T-helper 1 cell (primary cell): ENCODE results near the gene RLN2.
"Not testable (repeated sequence)": the region's sequence is repeated elsewhere in the genome, so short reads cannot be mapped to it uniquely, and the experiment has no call there.

Source experiments
- DNase-seq, 5 donors: peaks; one replicate each; pipeline ENCODE4 v3.0.0-alpha.2; 2012 to 2020
- total RNA-seq, 4 donors: gene quantifications; one replicate each; lab custom pipeline; 2026; lab: John Stamatoyannopoulos, UW

The RLN2 gene, protein sequence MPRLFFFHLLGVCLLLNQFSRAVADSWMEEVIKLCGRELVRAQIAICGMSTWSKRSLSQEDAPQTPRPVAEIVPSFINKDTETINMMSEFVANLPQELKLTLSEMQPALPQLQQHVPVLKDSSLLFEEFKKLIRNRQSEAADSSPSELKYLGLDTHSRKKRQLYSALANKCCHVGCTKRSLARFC
- 0.15 to 0.80 (median 0.68) reads per million in 4 donors for total RNA-seq

- peak in 1 of 5 donors; percentile 1 for DNase-seq
Observed at GRCh38 chr9:5303840-5304795, at the start of gene RLN2. Gene RLN2, minus strand, starts transcription at chr9:5304716. Its CDS starts 136 bp downstream, at chr9:5304580.

GRCh38 chr9:5354184-5354583 is 49.7 kb upstream of the RLN2 start:
- no peak for DNase-seq

GRCh38 chr9:5352637-5353248 is 48.2 kb upstream of the RLN2 start:
- peak in 1 of 5 donors; percentile 68 for DNase-seq

GRCh38 chr9:5338992-5339981 is 34.8 kb upstream of the RLN2 start, which contains the start of gene RLN1:
Gene RLN1, minus strand, starts transcription at chr9:5339876. Its CDS starts 130 bp downstream, at chr9:5339746.
- peak in 1 of 5 donors; percentile 29 for DNase-seq

- DNase-seq = peak in 3 of 5 donors; percentile 12 to 44 (median 28)
Observed at GRCh38 chr9:5336688-5337087, 32.2 kb upstream of the RLN2 start.

GRCh38 chr9:5331276-5331675 is 26.8 kb upstream of the RLN2 start:
- DNase-seq = not testable (repeated sequence)

GRCh38 chr9:5326893-5327548 is 22.5 kb upstream of the RLN2 start:
- DNase-seq = peak in 3 of 5 donors; percentile 5 to 37 (median 26)

DNA sequence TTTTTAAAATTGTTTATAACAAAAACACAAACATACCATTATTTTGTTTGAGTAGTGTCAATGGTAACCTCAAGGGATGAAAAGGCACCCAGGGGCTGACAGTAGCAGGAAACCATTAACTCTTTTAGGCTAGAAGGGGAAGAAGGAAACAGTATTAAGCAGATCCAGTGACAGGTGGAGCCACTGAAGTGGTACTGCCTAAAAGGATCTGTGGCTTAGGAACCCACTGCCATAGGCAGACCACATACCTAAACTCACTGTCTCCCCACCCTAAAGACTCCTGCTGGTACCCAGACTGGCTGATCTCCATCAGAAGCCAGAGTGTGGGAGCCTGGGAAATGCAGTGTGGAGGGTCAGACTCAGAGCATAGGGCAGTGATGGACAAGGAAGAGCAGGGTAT is 21.7 kb upstream of the RLN2 start:
- no peak for DNase-seq

DNA sequence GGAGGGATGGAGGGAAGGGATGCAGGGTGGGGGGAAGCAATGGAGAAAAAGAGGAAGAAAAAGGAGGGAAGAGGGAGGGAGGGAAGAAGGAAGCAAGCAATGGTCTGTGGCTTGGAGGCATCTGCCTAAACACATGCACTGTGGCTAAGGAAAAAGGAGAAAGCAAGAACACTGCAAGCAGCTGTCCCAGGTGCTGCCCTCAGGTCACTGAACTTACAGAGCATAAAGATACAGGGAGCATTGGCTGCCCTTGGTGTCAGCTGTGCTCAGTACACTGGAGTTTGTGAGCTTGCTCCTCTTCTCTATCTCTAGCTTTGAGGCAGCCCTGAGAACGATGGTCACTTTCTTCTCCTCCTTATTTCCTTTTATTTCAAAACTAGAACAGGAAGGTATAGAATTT is 17.1 kb upstream of the RLN2 start:
- not testable (repeated sequence) for DNase-seq

DNA sequence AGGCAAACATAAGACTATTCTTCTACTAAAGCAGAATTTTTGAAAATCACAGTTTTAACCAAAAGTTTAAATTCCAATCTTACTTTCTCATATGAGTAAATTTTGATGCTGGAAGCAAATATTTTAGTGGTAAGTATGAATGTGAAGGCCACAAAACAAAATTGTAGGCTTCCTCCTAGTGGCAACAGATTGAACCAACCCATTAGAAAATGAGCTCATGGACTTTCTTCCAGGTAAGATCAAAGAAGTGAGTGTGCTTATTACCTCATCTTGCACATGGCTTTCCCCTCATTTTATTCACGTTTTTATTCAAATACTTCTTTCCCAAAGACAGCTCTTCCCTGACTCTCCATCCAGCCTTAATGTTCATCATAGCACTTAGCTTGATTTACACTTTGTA is 16.5 kb upstream of the RLN2 start:
- DNase-seq = no peak

DNA sequence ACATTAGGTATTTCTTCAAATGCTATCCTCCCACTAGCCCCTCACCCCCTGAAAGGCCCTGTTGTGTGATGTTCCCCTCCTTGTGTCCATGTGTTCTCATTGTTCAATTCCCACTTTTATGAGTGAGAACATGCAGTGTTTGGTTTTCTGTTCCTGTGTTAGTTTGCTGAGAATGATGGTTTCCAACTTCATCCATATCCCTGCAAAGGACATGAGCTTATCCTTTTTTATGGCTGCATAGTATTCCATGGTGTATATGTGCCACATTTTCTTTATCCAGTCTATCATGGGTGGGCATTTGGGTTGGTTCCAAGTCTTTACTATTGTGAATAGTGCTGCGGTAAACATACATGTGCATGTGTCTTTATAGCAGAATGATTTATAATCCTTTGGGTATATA is 11.9 kb upstream of the RLN2 start:
- DNase-seq = not testable (repeated sequence)

GRCh38 chr9:5315187-5315923 is 10.8 kb upstream of the RLN2 start:
- DNase-seq = no peak

- no peak for DNase-seq
Observed at GRCh38 chr9:5310851-5311250, 6.3 kb upstream of the RLN2 start.

- DNase-seq = no peak
Observed at GRCh38 chr9:5305741-5306140, 1.2 kb upstream of the RLN2 start.

- peak in 1 of 5 donors; percentile 8 for DNase-seq
Observed at GRCh38 chr9:5301544-5301943, 3.0 kb downstream of the RLN2 start.

GRCh38 chr9:5292141-5292540 is 12.4 kb downstream of the RLN2 start:
- no peak for DNase-seq

- DNase-seq = no peak
Observed at GRCh38 chr9:5288591-5288990, 15.9 kb downstream of the RLN2 start.

GRCh38 chr9:5286262-5286661 is 18.3 kb downstream of the RLN2 start:
- DNase-seq = no peak

DNA sequence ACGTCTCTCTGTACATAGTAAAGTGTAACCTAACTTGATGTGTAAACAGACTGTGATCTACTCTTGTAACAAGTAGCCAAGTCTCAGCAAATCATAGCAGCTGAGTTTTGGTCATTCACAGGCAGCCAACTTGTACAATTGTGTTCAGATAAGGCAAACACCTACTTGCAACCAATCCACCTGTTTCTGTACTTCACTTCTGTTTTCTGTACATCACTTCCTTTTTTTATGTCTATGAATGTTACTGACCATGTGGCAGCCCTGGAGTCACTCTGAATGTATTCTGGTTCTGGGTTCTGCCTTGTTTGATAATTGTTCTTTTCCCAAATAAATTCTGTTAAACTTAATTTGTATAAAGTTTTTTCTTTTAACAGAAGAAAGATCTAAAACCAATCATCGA is 26.0 kb downstream of the RLN2 start:
- DNase-seq = no peak

DNA sequence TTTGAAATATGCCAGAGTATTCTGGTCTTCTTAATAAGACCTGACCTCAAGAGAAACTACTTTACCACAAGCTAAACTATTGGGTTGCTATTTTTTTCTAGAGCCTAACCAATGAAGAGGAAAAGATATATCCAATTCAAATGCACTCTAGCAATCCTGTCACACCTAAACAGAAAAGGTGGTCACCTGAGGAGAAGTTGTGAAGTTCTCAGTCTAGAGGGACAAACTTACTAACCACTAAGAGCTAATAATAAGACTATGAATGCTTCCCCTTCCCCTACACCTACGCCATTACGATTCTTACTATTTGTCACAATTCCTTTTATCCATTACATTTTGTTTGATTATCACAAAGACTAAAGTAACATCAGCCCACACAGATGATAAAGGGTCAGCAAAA is 29.7 kb downstream of the RLN2 start:
- no peak for DNase-seq

DNA sequence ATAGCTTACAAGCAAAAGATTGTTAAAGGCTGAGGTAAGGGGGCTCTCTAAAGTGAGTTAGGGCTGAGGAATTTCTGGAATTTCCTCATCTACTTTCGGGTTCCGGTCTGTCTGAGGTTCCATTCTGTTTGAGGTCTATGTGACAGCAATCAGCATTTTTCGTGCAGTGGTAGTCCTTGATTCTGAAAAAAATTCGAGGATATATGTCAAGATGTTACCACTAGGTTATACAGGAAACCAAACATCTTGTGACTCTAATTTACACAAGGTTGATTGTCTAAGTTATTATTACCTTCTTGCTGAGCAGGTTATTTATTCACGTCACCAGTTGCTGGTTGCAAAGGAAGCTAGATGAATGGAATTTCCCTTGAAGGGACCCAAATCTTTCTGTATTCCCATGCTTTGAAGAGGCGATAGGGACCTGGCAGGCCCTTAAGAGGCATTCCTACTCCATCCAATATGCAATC is 35.2 kb downstream of the RLN2 start:
- no peak for DNase-seq
